Panc1 (cell line): ENCODE data around the gene MAGEB4.

Source experiments
- SIN3A ChIP-seq: IDR thresholded peaks from 2 replicates; pipeline ENCODE4 v1.6.1; 2012; ENCODE audit warnings: low read depth, mild to moderate bottlenecking, low read length, moderate library complexity, borderline replicate concordance; ENCODE audit not compliant: insufficient read depth
- TF ChIP-seq, protein P1 (sequence below): fragments of 450-650 bp; IDR thresholded peaks from 2 replicates; pipeline ENCODE4 v1.5.1; 2017; ENCODE audit warnings: mild to moderate bottlenecking

DNA sequence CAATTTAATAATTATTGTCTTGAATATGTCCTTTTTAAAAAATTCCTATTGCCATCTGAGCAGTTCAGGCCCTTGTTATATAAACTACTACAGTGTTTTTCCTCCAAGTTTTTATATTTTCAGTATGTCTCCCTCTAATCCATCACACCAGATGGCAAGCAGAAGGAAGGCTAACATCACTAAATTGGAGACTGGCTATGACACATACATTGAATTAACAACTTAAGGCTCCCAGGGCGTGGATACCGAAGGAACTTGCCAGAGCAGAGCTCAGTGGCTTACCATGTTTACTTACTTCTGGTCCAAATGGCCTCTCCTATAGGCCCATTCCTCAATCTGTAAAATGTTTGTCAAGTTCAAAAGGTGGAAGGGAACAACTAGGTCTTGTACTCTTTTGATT lies 18.1 kb downstream of the MAGEB4 start:
- TF ChIP-seq, protein P1, sequence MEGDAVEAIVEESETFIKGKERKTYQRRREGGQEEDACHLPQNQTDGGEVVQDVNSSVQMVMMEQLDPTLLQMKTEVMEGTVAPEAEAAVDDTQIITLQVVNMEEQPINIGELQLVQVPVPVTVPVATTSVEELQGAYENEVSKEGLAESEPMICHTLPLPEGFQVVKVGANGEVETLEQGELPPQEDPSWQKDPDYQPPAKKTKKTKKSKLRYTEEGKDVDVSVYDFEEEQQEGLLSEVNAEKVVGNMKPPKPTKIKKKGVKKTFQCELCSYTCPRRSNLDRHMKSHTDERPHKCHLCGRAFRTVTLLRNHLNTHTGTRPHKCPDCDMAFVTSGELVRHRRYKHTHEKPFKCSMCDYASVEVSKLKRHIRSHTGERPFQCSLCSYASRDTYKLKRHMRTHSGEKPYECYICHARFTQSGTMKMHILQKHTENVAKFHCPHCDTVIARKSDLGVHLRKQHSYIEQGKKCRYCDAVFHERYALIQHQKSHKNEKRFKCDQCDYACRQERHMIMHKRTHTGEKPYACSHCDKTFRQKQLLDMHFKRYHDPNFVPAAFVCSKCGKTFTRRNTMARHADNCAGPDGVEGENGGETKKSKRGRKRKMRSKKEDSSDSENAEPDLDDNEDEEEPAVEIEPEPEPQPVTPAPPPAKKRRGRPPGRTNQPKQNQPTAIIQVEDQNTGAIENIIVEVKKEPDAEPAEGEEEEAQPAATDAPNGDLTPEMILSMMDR = no peak
- TF ChIP-seq SIN3A = no peak
